ENCODE data around the gene WASF2. TPM values are rescaled to one million over a fixed set of nuclear protein-coding genes. Genes with fewer than 3 reads are reported as not detected.
A peak's percentile ranks its signal among the peaks of the same experiment; 100 is the strongest.
"Not testable (repeated sequence)": the region's sequence is repeated elsewhere in the genome, so short reads cannot be mapped to it uniquely, and the experiment has no call there.

WASF2 gene, protein sequence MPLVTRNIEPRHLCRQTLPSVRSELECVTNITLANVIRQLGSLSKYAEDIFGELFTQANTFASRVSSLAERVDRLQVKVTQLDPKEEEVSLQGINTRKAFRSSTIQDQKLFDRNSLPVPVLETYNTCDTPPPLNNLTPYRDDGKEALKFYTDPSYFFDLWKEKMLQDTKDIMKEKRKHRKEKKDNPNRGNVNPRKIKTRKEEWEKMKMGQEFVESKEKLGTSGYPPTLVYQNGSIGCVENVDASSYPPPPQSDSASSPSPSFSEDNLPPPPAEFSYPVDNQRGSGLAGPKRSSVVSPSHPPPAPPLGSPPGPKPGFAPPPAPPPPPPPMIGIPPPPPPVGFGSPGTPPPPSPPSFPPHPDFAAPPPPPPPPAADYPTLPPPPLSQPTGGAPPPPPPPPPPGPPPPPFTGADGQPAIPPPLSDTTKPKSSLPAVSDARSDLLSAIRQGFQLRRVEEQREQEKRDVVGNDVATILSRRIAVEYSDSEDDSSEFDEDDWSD
- total RNA-seq = 100 to 1,000 TPM; 146 to 197 TPM

DNA sequence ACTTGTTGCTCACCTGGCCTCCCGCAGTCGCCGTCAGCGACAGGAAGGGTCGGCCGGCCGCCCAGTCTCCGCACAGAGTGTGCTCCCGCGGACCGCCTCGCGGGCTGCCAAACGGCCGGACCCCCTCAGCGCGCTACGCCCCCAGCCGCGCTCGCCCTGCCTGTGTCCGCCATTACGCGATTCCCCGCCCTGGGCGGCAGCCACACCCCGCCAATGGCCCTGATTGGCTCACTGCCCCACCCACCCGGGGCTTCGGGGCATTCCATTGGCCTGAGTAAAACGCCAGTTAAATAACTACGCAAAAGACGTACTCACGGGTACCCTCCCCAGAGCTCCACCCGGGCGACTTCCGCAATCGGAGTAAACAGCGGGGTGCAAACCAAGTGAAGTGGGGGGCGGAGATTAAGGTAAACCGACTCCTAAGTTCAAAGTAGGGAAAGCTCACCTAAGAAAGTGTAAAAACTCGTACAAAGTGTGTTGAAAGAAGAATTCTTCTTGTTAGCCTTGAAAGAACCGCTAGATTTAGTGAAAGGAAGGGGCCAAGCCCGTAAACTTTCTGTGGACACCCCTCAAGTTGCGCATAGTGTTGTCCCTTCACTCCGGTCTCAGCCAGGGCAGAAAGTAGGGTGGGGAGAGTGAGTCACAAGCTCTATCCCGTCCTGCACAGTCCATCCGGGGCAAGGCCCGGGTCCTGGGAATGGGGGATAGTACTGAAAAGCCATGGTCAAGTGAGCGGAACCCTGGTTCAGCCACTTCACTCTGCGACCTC, at the start of gene WASF2:
Gene WASF2 (minus strand): TSS at position 195 of the 769 bp plus-strand sequence. CDS start 61,277 bp downstream, outside the sequence.
- Mint-ChIP-seq H3K9me3 (no peaks in the 10 kb centered on the region), H3K27ac (peak within 1 kb of the TSS; percentile 99), H3K4me3 (peak within 1 kb of the TSS; percentile 97), H3K27me3 (ENCODE audit: low read depth) (no peaks in the 10 kb centered on the region), H3K4me1 (ENCODE audit: low read depth) (peaks cover 37% of the 10 kb centered on the region), H3K36me3 (ENCODE audit: insufficient read depth in 2 of 2) (peaks cover 5 to 7% of the 10 kb centered on the region in 2 donors)
- ATAC-seq (replicated peaks in 1 of 2) (peak; percentile 91 to 93), DNase-seq (peak; percentile 98)

DNA sequence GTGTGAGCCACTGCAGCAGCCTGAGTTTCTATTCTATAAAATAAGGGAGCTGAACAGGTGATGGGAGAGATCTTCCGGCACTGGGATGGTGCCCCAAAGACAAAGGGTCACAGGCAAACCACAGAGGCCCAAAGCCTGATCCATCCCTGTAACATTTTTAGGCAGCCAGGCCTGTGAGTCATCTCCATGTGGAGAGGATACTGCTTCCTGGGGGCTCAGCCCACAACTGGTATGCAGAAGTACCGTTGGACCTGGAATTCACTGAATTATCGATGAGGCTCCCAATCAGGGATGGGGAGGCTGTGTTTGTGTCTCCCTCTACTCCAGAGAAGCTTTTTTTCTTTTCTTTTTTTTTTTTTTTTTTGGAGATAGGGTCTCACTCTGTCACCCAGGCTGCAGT, 48.8 kb upstream of the WASF2 start:
- Mint-ChIP-seq H3K4me1 (ENCODE audit: low read depth) (peaks cover 23% of the 10 kb centered on the region), H3K36me3 (ENCODE audit: insufficient read depth in 2 of 2) (no peaks in the 10 kb centered on the region), H3K27ac (no peak overlapping the region), H3K4me3 (no peak overlapping the region), H3K27me3 (ENCODE audit: low read depth) (no peaks in the 10 kb centered on the region), H3K9me3 (no peaks in the 10 kb centered on the region)
- ATAC-seq (replicated peaks in 1 of 2) (no peak), DNase-seq (no peak)

DNA sequence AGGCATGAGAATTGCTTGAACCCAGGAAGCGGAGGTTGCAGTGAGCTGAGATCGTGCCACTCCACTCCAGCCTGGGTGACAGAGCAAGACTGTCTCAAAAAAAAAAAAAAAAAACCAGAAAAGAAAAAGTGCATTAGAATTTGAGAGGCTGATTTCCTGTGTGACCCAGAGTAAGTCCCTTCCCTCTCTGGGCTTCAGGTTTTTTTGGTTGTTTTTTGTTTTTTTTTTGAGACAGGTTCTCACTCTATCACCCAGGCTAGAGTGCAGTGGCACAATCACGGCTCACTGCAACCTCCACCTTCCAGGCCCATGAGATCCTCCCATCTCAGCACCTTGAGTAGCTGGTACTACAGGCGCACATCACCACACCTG, 48.3 kb upstream of the WASF2 start:
- H3K4me3 Mint-ChIP-seq; H3K27ac Mint-ChIP-seq; ATAC-seq (replicated peaks in 1 of 2); DNase-seq; H3K27me3 Mint-ChIP-seq (ENCODE audit: low read depth); H3K9me3 Mint-ChIP-seq; H3K36me3 Mint-ChIP-seq (ENCODE audit: insufficient read depth in 2 of 2): not testable (repeated sequence)
- peaks cover 20% of the 10 kb centered on the region for H3K4me1 Mint-ChIP-seq (ENCODE audit: low read depth)

DNA sequence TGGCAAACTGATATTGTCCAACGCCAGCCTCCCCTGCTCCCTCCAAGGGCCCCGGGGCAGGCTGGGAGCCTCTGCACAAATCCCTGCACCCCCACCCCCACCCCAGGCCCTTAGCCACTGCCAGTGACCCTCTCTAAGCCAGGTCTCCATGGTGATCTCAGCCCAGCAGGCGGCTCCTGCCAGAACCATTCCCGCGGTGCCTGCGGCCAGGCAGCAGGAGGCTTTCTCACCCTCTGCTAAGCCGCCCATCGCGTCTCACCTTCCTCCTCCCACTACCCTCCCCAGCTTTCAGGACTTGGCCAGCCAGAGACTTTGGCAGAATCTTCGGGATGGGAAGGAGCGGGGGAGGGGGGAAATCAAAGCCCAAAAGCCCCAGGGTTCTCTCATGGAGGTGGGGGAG, 46.8 kb upstream of the WASF2 start:
- ATAC-seq (replicated peaks in 1 of 2) (no peak), DNase-seq (no peak)
- Mint-ChIP-seq H3K4me3 (no peak overlapping the region), H3K27ac (no peak overlapping the region), H3K27me3 (ENCODE audit: low read depth) (no peaks in the 10 kb centered on the region), H3K9me3 (no peaks in the 10 kb centered on the region), H3K4me1 (ENCODE audit: low read depth) (peaks cover 14% of the 10 kb centered on the region), H3K36me3 (ENCODE audit: insufficient read depth in 2 of 2) (no peaks in the 10 kb centered on the region)

DNA sequence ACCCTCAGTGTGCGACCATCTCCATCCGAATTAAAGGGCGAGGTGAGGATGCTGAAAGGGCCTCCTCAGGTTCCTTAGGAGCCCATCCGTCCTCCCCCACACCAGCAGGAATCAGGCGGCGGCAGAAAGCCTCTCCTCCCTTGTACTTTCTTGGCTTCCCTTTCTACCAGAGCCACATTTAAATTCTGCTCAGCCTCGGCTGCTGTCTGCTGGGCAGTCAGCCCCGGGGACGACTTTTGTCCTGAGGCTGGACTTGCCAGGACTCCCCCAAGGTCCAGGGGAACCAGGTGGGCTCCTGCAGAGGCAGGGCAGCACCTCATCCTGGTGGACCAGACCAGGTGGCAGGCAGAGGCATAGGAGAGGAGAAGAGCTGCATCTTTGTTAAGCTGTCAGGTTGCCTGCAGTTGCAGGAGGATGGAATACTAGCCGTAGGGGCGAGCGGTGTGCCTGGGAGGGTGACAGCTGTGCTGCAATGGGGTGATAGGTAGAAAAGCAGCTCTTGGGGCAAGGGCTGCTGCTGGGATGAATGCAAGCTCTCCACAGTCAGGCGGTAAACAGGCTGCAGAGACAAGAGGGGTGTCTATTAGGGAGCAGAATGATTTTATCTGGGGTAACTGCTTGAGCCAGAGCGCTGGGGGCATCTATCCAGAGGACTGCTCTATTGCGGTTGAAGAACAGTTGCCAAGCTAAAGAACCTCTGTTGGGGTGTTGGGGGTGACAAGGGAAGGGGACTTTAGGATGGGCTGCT, 46.2 kb upstream of the WASF2 start:
- ATAC-seq (replicated peaks in 1 of 2) (no peak), DNase-seq (no peak)
- no peaks in the 10 kb centered on the region for H3K9me3 Mint-ChIP-seq
- no peaks in the 10 kb centered on the region for H3K36me3 Mint-ChIP-seq (ENCODE audit: insufficient read depth in 2 of 2)
- H3K27ac Mint-ChIP-seq = no peak overlapping the region
- peaks cover 17% of the 10 kb centered on the region for H3K4me1 Mint-ChIP-seq (ENCODE audit: low read depth)
- H3K27me3 Mint-ChIP-seq (ENCODE audit: low read depth) = no peaks in the 10 kb centered on the region
- no peak overlapping the region for H3K4me3 Mint-ChIP-seq

DNA sequence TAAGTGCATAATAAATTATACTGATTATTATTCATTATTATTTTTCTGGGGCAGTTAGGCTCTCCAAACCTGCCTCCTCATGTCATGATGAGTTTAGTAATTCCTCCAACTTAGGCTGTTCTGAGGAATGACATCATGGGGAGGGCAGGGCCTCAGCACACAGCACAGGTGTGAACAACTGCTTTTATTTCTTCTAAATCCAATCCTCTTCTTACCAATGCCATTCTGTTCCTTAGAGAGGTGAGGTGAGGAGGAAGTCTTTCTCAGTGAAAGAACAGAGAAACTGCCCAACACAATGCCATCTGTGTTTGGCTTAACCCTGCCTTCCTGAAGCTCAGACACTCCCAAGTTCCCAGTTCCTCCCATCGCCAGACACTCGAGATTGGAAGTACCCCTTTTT, 45.4 kb upstream of the WASF2 start:
- Mint-ChIP-seq H3K36me3 (ENCODE audit: insufficient read depth in 2 of 2) (no peaks in the 10 kb centered on the region), H3K9me3 (no peaks in the 10 kb centered on the region), H3K4me3 (no peak overlapping the region), H3K4me1 (ENCODE audit: low read depth) (peaks cover 12% of the 10 kb centered on the region), H3K27me3 (ENCODE audit: low read depth) (no peaks in the 10 kb centered on the region), H3K27ac (no peak overlapping the region)
- ATAC-seq (replicated peaks in 1 of 2) = no peak
- DNase-seq = no peak

DNA sequence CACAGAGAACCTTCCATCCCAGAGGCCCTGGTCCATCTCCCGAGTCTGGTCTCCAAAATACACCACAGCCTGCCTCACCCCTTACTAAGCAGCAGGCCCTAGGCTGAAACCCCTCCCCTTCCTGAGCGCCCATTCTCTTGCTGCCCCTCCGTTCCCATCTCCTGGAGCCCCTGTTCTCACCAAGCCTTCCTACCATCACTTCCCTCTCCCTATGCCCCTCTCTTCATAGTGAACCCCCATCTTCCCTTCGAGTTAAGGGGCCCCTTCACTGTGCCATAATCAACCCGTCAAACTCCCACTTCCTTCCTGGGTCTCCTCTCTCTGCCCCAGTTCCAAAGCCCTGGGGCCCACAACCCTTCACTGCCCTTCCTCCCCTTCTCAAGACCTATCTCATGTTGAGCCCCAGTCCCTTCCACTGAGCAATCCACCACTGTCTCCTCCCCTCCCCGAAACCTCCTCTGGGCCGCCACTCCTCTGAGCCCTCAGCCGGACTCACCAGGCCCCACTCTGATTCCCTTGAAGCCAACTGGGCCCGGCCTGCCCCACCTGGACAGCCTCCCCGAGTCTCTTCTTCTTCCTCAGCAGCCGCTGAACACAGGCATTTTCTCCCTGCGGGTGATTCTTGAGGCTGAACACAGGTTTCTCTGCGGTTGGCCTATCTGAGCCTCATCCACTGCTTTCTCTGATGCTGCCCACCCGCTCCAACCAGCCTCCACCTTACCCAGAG, 42.2 kb upstream of the WASF2 start:
- no peaks in the 10 kb centered on the region for H3K36me3 Mint-ChIP-seq (ENCODE audit: insufficient read depth in 2 of 2)
- H3K27me3 Mint-ChIP-seq (ENCODE audit: low read depth) = no peaks in the 10 kb centered on the region
- H3K4me1 Mint-ChIP-seq (ENCODE audit: low read depth) = peaks cover 24% of the 10 kb centered on the region
- H3K9me3 Mint-ChIP-seq = no peaks in the 10 kb centered on the region
- ATAC-seq (replicated peaks in 1 of 2) (no peak), DNase-seq (no peak)
- H3K27ac Mint-ChIP-seq = no peak overlapping the region
- no peak overlapping the region for H3K4me3 Mint-ChIP-seq

DNA sequence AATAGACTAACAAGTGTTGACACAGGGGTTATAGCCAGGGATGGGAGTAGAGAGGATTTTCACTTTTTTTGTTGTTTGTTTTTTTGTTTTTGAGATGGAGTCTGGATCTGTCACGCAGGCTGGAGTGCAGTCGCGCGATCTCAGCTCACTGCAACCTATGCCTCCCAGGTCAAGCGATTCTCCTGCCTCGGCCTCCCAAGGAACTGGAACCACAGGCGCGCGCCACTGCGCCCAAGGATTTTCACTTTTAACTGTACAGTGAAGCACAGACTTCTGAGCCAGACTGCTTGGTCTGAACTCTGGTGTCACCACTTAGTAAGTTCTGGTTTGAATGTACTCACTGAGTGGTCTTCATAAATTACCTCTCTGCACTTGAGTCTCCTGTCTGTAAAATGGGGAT, 40.2 kb upstream of the WASF2 start:
- ATAC-seq (replicated peaks in 1 of 2) (no peak), DNase-seq (no peak)
- Mint-ChIP-seq H3K36me3 (ENCODE audit: insufficient read depth in 2 of 2) (no peaks in the 10 kb centered on the region), H3K4me3 (no peak overlapping the region), H3K27me3 (ENCODE audit: low read depth) (no peaks in the 10 kb centered on the region), H3K9me3 (no peaks in the 10 kb centered on the region), H3K4me1 (ENCODE audit: low read depth) (peaks cover 44% of the 10 kb centered on the region), H3K27ac (no peak overlapping the region)

DNA sequence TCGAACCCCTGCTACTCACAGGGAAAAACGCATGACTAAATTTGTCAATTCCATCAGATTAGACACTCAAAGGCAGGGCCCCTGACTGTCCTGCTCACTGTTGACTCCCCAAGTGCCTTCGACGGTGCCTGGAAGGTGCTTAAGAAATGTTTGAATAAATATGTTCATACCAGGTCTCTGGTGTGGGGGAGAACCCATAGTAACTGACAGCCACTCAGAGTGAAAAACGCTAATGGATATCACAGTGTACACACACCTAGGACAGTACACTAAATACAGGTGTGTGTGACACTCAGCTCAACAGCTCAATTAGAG, 39.7 kb upstream of the WASF2 start:
- H3K36me3 Mint-ChIP-seq (ENCODE audit: insufficient read depth in 2 of 2) = no peaks in the 10 kb centered on the region
- peaks cover 49% of the 10 kb centered on the region for H3K4me1 Mint-ChIP-seq (ENCODE audit: low read depth)
- no peak overlapping the region for H3K4me3 Mint-ChIP-seq
- DNase-seq = no peak
- no peaks in the 10 kb centered on the region for H3K9me3 Mint-ChIP-seq
- H3K27ac Mint-ChIP-seq = no peak overlapping the region
- ATAC-seq (replicated peaks in 1 of 2) = no peak
- no peaks in the 10 kb centered on the region for H3K27me3 Mint-ChIP-seq (ENCODE audit: low read depth)

DNA sequence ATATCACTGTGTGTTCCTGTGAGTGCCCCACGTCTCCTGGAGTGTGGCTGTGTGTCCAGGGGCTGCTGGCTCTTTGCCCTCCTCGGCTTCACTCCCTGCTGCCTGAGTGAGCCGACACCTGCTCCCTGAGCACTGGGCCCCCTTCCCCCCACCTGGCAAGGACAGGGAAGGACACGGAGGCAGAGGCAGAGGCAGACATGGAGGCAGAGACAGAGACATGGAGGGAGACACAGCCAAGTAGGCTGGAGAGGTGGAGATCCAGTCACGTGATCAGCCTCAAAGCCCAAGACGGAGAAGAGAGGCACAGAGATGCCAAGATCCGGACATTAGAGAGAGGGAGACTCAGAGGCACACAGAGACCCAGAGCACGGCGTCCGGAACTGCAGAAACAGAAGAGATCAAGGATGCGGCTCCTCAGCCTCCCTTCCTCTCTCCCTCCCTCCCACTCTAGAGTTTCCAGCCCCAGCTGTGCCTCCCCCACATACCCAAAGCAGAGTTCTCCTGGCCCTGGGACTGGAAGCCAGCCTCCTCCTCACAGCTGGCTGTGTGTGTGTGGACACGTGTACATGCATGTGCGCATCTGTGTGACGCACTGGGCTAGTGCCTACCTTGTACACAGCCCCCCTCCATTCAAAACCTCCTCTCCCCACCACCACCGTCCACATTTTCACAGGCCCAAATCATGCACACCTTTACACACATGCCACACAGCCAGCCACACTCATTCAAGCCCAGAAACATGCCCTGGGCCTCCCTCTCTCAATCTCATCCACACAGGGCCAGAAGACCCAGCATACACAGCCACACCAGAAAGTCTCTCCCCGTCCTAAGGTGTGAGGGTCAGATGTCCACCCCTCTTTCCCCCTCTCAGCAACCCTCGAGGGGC, 39.1 kb upstream of the WASF2 start:
- peak overlapping the region; percentile 47 to 80 for H3K4me3 Mint-ChIP-seq
- ATAC-seq (replicated peaks in 1 of 2) (no peak), DNase-seq (no peak)
- H3K27me3 Mint-ChIP-seq (ENCODE audit: low read depth) = no peaks in the 10 kb centered on the region
- peaks cover 0 to 2% of the 10 kb centered on the region in 2 donors for H3K36me3 Mint-ChIP-seq (ENCODE audit: insufficient read depth in 2 of 2)
- H3K4me1 Mint-ChIP-seq (ENCODE audit: low read depth) = peaks cover 55% of the 10 kb centered on the region
- H3K9me3 Mint-ChIP-seq = no peaks in the 10 kb centered on the region
- H3K27ac Mint-ChIP-seq = no peak overlapping the region

DNA sequence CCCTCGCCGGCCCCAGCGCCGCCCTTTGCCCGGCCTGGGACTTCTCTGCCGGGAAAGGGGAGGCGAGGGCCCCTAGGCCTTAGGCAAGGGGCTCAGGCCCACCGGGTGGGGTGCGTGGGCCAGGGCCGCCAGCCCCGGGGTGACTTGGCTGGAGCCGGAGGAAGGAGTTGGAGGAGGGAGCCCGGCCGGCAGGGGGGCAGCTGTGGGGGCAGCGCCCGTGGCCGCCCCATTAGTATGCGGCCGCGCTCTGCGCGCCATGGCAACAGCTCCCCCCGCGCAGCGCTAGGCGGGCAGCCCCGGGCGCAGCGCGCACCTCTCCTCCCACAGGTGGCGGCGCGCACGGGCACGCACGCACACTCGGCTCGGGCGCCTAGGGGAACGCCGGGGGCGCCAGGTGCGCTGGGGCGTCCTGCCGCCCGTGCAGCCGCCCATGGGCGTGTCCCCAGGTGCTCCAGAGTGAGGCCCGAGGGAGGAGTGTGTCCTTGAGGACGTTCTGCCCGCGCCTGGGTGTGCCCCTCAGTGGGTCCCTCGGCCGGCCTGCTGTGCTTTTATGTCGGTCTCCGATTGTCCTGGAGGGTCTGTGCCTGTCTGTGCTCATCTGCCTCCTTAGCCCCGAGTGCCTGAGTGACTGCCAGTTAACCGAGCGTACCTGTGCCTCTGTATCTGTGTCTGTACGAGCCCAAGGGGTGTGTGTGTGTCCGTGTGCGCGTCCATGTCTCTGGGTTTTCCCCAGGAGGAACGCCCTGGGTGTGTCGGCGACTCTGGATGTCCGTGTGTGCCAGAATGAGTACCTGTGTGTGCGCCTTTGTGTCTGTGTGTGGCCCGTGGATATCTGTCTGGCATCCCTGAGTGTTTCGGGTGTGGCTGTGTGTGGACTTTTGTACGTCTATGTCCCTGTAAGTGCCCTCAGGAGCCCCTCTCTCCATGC, 38.2 kb upstream of the WASF2 start:
- peaks cover 0 to 2% of the 10 kb centered on the region in 2 donors for H3K36me3 Mint-ChIP-seq (ENCODE audit: insufficient read depth in 2 of 2)
- peak; percentile 51 to 57 for DNase-seq
- H3K27me3 Mint-ChIP-seq (ENCODE audit: low read depth) = no peaks in the 10 kb centered on the region
- ATAC-seq (replicated peaks in 1 of 2) = peak; percentile 35 to 44
- H3K4me3 Mint-ChIP-seq = peak overlapping the region; percentile 47 to 80
- no peak overlapping the region for H3K27ac Mint-ChIP-seq
- no peaks in the 10 kb centered on the region for H3K9me3 Mint-ChIP-seq
- peaks cover 64% of the 10 kb centered on the region for H3K4me1 Mint-ChIP-seq (ENCODE audit: low read depth)
